Smooth muscle cell (in vitro differentiated cells): ENCODE data around the gene PI4K2A. TPM values are rescaled to one million over a fixed set of nuclear protein-coding genes. Genes with fewer than 3 reads are reported as not detected.

ENCODE experiments used
- DNase-seq: peaks from one replicate; lab custom pipeline; 2025; ENCODE audit not compliant: unreplicated experiment; lab: John Stamatoyannopoulos, UW
- H2AFZ ChIP-seq: fragments of 200-600 bp; sonication (generic); 2 replicates; pipeline ENCODE4 v1.6.0; 2016; ENCODE audit warnings: antibody characterized with exemption, low read depth, mild to moderate bottlenecking
- H3F3A ChIP-seq: fragments of 200-600 bp; sonication (generic); 2 replicates; pipeline ENCODE4 v1.6.0; 2017; ENCODE audit warnings: antibody characterized with exemption, low read depth
- H3K27ac ChIP-seq: fragments of 200-600 bp; sonication (generic); 2 replicates; pipeline ENCODE4 v1.5.1; 2016; ENCODE audit warnings: low read depth, mild to moderate bottlenecking
- H3K27me3 ChIP-seq: fragments of 200-600 bp; sonication (generic); 2 replicates; pipeline ENCODE4 v1.6.1; 2016; ENCODE audit warnings: low read depth, mild to moderate bottlenecking
- H3K36me3 ChIP-seq: fragments of 200-600 bp; sonication (generic); 2 replicates; pipeline ENCODE4 v1.5.1; 2016; ENCODE audit warnings: low read depth
- H3K4me1 ChIP-seq: fragments of 200-600 bp; sonication (generic); 2 replicates; pipeline ENCODE4 v1.5.1; 2016; ENCODE audit warnings: low read depth
- H3K4me2 ChIP-seq: fragments of 200-600 bp; sonication (generic); 2 replicates; pipeline ENCODE4 v1.6.0; 2016; ENCODE audit warnings: mild to moderate bottlenecking
- H3K4me3 ChIP-seq: fragments of 200-600 bp; sonication (generic); 2 replicates; pipeline ENCODE4 v1.5.1; 2016; ENCODE audit warnings: mild to moderate bottlenecking
- H3K79me2 ChIP-seq: fragments of 200-600 bp; sonication (generic); 2 replicates; pipeline ENCODE4 v1.6.0; 2016; ENCODE audit warnings: low read depth, mild to moderate bottlenecking
- H3K9ac ChIP-seq: fragments of 200-600 bp; sonication (generic); 2 replicates; pipeline ENCODE4 v1.6.0; 2016; ENCODE audit warnings: low read depth
- H3K9me3 ChIP-seq: fragments of 200-600 bp; sonication (generic); replicated peaks from 2 replicates; pipeline ENCODE4 v1.5.1; 2016; ENCODE audit warnings: low read depth
- H4K20me1 ChIP-seq: fragments of 200-600 bp; sonication (generic); 2 replicates; pipeline ENCODE4 v1.6.0; 2016; ENCODE audit warnings: low read depth
- WGBS: methylation state at CpG from one replicate; pipeline ENCODE4 v1.1.7; 2016; ENCODE audit warnings: low lambda C conversion rate; 5-methylcytosine and 5-hydroxymethylcytosine counted together
- polyA plus RNA-seq: library from polyadenylated mRNA; unstranded; fragments of >200 nt; fragmentation: Nextera tagmentation; extraction: Ambion mirVana; gene quantifications from 2 replicates; pipeline ENCODE4 v1.2.1, GENCODE V29; 2016
- total RNA-seq: library from RNA; depleted of rRNA; stranded (reverse); fragments of >200 nt; gene quantifications from 2 replicates; pipeline ENCODE4 v1.2.3, GENCODE V29; 2014
- TF ChIP-seq, protein P1 (sequence below): fragments of 200-600 bp; sonication (generic); IDR thresholded peaks from 2 replicates; pipeline ENCODE4 v1.5.1; 2017; ENCODE audit warnings: borderline replicate concordance, mild to moderate bottlenecking, antibody characterized with exemption; ENCODE audit not compliant: insufficient read depth, poor library complexity, severe bottlenecking

The PI4K2A gene
- total and polyA plus RNA-seq, 2 experiments from 2014 or later, result 20.8 to 21.0 TPM

DNA sequence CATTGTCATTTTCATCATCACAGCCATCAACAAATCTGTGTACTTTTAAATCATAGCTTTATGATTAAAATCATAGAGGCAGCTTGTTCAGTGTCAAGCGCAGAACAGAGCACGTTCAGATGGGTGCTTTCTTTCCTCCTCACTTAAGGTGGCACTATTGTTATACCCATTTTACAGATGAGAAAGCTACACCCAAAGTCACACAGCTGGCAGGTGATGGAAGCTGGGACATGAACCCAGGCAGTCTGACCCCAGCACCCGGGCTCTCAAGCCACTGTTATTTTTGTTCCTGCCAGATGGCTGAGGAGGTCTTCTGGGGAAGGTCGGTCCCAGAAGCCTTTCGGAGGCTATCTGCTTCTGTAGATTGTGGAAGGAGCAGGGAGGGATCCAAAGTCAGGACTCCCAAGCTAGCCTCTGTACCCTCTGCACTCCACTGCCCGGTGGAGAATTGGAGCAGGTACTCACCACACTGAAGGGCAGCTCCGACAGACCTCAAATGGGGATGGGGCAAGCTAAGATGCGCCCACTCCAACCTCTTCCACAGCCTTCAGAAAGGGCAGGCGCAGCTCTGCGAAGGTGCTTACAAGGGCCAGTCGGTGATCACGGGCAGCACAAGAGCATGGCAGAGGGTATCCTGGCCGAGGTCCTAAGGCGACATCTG, 46.0 kb downstream of the PI4K2A start:
- Histone ChIP-seq H3K9ac (peak overlapping the region; percentile 71), H3K9me3 (no peaks in the 10 kb centered on the region), H3K4me1 (peaks cover 17% of the 10 kb centered on the region), H3K4me2 (peak overlapping the region; percentile 85), H2AFZ (no peak overlapping the region), H3F3A (peaks cover 16% of the 10 kb centered on the region), H4K20me1 (peaks cover 36% of the 10 kb centered on the region), H3K4me3 (peak overlapping the region; percentile 64), H3K79me2 (peaks cover 8% of the 10 kb centered on the region), H3K27ac (peak overlapping the region; percentile 87), H3K27me3 (no peaks in the 10 kb centered on the region), H3K36me3 (no peaks in the 10 kb centered on the region)
- TF ChIP-seq, protein P1, sequence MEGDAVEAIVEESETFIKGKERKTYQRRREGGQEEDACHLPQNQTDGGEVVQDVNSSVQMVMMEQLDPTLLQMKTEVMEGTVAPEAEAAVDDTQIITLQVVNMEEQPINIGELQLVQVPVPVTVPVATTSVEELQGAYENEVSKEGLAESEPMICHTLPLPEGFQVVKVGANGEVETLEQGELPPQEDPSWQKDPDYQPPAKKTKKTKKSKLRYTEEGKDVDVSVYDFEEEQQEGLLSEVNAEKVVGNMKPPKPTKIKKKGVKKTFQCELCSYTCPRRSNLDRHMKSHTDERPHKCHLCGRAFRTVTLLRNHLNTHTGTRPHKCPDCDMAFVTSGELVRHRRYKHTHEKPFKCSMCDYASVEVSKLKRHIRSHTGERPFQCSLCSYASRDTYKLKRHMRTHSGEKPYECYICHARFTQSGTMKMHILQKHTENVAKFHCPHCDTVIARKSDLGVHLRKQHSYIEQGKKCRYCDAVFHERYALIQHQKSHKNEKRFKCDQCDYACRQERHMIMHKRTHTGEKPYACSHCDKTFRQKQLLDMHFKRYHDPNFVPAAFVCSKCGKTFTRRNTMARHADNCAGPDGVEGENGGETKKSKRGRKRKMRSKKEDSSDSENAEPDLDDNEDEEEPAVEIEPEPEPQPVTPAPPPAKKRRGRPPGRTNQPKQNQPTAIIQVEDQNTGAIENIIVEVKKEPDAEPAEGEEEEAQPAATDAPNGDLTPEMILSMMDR, result no peak
- DNase-seq, result no peak
- 25% methylated on average over 14 of the region's 14 CpGs for WGBS

DNA sequence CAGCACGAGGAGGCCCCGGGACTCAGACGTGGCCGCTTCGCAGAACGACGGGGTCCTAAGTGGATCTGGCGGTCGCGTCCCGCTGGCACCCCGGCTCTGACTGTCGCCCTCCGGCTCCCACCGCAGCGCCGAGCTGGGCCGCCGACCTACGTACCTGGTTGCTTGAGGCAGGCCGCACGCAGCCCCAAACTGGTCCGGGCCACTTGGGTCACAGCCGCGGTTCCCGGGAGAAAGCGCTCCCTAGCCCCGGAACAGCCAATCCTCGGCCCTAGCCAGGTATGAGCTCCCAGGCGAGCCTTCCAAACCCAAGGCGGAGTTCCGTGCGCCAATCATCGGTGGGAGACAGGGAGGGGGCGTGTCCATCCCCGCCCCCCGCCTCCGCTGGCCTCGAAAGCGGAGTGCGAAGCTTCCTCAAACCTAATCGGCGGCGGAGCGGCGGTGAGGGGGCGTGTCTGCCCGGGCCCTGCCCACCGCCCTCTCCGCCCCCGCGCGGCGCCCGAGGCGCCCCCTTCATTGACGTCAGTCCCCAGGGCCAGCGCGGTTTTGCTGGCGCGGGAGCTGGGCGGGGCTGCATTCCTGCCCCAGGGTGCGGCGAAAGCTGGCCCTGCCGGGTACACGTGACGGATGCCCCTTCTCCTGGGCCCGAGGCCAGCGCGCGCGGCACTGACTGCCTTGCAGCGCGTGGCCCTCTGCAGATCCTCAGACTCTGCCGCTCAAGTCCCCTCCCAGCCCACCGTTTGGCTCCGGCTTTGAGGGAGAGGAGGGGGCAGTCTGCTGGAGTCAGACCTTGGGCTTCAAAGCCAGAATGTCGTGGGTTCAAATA, 46.7 kb downstream of the PI4K2A start, which contains the start of gene AVPI1:
Gene AVPI1, minus strand, starts transcription at position 280 of the 823 bp plus-strand sequence. CDS start 7,336 bp downstream, outside the sequence.
- under 1% methylated on average over 75 of the region's 78 CpGs for WGBS
- Histone ChIP-seq H3K36me3 (no peaks in the 10 kb centered on the region), H3K4me3 (peak within 1 kb of the TSS; percentile 64), H3K4me1 (peaks cover 17% of the 10 kb centered on the region), H3K79me2 (peaks cover 8% of the 10 kb centered on the region), H3K27me3 (no peaks in the 10 kb centered on the region), H4K20me1 (peaks cover 33% of the 10 kb centered on the region), H3K27ac (peak within 1 kb of the TSS; percentile 87), H3K4me2 (peak within 1 kb of the TSS; percentile 85), H3F3A (peaks cover 16% of the 10 kb centered on the region), H3K9me3 (no peaks in the 10 kb centered on the region), H2AFZ (peak within 1 kb of the TSS; percentile 61), H3K9ac (peak within 1 kb of the TSS; percentile 71)
- TF ChIP-seq, protein P1, result no peak
- peak; percentile 94 for DNase-seq

DNA sequence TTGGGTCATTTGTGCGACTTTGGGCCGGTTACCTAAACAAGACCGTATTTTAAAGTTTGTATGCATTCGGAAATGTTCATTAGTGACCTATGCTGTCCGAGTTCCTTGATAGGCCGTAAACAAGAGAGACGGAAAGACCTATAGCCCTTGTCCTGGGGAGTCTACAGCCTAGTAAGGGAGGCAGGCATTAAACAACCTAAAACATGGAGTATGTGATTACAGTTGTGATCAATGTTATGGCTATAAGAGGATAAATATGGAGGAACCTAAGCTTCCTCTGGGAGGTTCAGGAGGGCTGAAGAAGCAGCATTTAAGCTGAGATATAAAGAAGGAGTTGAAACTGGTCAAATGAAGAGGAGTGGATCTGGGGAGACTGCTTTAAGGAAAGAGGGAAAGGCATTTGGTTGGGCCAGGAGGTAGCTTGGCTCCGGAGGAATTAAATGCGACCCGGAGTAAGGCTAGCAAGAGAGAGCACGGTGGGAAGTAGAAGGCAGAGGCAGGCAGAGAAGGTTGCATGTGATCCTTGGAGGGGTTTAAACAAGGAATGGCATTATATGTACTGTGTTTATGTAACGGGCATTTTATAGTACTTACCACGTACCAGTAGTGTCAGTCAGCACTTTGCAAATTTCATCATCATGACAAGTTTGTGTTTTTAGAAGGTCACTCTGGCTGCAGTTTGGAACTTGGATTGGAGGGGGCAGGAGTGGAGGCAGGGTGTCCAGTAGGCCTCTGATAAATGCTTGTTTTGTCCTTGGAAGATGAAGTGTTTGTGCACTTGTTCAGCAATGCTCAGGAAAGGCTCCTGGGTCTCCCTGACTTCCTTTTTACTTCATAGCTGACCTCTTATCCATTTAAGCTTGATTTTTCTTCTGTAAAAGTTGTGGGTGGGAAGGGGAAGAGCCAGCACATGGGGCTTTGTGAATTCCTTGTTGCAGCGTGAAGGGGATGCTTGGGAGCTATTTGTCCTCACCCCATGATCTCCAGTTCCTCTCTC, 47.6 kb downstream of the PI4K2A start:
- H4K20me1 ChIP-seq, result peaks cover 26% of the 10 kb centered on the region
- peak overlapping the region; percentile 87 for H3K27ac ChIP-seq
- H3K9ac ChIP-seq, result peak overlapping the region; percentile 26
- no peaks in the 10 kb centered on the region for H3K36me3 ChIP-seq
- 51% methylated on average over 14 of the region's 14 CpGs for WGBS
- peak overlapping the region; percentile 36 for H3K4me3 ChIP-seq
- peaks cover 16% of the 10 kb centered on the region for H3F3A ChIP-seq
- peak overlapping the region; percentile 61 for H2AFZ ChIP-seq
- H3K79me2 ChIP-seq, result peaks cover 8% of the 10 kb centered on the region
- peaks cover 17% of the 10 kb centered on the region for H3K4me1 ChIP-seq
- H3K9me3 ChIP-seq, result no peaks in the 10 kb centered on the region
- H3K4me2 ChIP-seq, result peak overlapping the region; percentile 80
- TF ChIP-seq, protein P1, result no peak
- no peaks in the 10 kb centered on the region for H3K27me3 ChIP-seq
- no peak for DNase-seq
